ENCODE data around the gene FGF22.

DNA sequence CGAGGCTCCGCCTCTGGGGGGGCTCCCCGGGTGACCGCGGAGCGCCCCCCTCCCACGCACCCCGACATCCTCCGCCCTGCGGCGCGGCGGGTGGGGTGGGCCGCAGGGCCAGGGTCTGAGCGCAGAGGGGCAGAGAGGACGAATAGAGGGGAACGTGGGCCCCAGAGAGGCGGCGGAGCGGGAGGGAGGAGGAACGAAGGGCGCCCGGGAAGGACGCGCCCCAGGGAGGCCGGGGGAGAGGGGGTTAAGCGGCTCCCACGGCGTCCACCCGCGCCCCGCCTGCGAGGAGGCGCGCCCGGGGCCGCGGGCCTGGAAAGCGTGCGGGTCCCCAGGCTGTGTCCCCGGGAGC, 49.0 kb upstream of the FGF22 start:
- TF ChIP-seq CTCF (IDR thresholded peaks at IDR 0.05) = no peak
- no peak for TF ChIP-seq EZH2 (IDR thresholded peaks at IDR 0.05; ENCODE audit: borderline replicate concordance, insufficient read depth, low read depth, low read length, poor library complexity, severe bottlenecking)

Data from B cell (primary cell).